ENCODE measurements around the gene PAGE5. TPM values are rescaled to one million over a fixed set of nuclear protein-coding genes. Genes with fewer than 3 reads are reported as not detected.

PAGE5 gene, protein sequence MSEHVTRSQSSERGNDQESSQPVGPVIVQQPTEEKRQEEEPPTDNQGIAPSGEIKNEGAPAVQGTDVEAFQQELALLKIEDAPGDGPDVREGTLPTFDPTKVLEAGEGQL
- 37.9 and 40.5 TPM in 2 replicates for total RNA-seq (2014; rRNA removed; shearing (Covaris generic))

DNA sequence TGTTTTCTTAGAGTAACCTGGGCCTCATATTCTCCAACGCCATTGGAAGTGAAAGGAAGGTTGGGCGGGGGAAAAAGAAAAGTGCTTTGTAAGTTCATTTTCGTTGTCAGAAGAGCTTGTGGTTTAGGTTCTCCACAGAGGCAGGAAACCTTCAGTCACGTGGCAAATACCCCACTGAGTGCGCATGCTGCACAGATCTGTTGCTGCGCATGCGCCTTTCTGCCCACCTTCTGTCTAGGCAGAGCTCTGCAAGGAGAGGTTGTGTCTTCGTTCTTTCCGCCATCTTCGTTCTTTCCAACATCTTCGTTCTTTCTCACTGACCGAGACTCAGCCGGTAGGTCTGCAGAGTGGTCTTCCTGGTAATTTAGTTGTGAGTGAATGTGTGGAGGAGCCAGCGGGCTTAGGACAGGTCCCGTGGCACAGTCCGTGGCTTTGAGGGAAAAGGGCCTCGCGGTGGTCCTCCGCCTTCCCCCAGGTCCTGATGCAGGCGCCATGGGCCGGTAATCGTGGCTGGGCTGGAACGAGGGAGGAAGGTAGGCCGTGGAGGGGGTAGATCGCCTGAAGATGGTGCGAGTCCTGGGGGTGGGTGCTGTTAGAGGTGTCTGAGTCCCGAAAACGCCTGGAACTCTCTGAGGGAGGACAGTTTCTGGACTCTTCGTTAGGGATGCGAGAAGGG lies at the start of gene PAGE5:
Gene PAGE5 (plus strand): TSS at position 228 of the 676 bp plus-strand sequence. CDS start 1,037 bp downstream, outside the sequence.
- DNase-seq (ENCODE audit: low spot score): peak; percentile 15

DNA sequence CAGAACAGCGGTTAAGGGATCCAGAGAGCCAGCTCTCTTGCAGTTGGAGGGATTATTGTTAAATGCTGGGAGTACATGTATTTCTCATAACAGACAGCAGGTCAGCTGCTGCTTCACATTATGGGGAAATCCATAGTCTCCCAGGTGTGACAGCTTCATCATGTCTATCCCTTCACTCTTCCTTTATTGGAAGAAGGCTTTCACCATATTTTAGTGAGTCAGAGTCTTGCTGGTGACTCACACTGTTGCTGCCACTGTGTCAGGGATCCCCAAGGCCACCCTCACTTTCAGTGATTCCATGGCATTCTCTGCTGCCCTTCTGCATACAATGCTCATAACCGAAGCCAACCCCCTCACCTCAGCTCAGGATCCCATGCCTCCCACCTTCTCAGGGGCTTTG lies 32.9 kb upstream of the PAGE5 start:
- DNase-seq (ENCODE audit: low spot score): no peak

DNA sequence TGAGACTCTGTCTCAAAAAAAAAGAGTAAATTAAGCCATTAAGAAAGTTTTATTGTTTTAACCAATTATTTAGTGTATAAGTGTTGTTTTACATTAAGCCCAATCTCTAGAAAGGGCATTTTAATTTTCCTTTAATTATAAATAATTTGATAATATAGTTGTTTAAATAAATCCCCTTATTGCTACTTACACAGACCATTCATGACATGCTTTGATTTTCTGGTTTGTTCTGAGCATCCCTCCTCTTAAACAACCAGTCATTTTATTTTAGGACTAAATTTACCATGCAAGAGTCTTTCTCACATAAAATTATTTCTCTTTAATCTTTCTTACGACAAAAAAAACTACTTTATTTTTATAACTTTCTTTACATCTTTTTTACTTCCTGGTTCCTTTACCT lies 23.5 kb upstream of the PAGE5 start:
- no peak for DNase-seq (ENCODE audit: low spot score)

DNA sequence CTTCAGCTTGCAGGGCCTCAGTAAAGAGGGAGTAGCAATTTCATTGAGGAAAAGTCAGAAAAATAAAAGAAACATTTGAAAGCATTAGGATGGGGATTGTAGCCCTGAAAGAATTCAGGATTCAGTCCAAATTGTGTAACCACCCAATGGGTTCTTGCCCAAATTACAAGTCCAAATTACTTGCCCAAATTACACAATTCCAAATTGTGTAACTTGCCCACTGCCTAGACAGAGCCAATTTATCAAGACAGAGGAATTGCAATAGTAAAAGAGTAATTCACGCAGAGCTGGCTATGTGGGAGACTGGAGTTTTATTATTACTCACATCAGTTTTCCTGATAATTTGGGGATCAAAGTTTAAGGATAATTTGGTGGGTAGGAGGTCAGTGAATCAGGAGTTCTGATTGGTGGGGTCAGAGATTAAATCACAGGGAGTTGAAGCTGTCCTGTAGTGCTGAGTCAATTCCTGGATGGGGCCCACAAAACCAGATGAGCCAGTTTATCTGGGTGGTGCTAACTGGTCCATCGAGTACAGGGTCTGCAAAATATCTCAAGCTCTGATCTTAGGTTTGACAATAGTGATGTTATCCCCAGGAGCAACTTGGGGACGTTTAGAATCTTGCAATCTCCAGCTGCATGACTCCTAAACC lies 18.1 kb upstream of the PAGE5 start:
- no peak for DNase-seq (ENCODE audit: low spot score)

DNA sequence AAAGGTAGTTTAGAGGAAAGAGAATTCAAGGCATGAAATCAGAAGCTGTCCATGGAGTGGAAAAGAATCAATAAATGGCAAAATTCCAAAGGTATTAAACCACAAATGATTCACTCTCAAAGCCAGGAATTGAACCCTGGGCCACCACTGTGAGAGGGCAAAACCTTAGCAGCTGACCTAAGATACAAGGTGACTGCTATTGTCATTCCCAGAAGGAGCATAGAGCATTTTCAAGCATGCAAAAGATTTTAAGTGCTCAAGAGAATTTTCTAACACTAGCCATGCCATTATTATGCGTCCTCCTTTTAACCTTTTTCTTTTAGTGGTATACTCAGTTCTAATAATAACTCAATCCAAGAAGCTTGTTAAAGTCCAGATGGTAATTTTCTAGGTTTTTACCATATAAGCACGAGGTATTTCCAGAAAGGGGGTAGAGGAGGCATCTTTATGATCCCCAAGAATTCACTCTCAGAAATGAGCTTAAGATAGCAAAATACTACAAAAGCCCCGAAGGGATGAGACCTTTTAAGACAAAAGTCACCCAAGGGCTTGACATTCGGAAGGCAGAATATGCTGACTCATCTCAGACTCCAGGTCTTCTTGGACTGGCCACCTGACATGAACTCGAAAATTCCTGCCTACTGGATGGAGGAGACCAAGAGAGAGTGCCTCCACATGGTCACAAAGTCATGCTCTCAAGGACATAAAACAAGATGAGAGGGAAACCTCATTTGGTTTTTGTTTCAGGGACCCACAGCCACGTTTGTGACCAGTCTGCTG lies 13.8 kb upstream of the PAGE5 start:
- DNase-seq (ENCODE audit: low spot score): no peak

DNA sequence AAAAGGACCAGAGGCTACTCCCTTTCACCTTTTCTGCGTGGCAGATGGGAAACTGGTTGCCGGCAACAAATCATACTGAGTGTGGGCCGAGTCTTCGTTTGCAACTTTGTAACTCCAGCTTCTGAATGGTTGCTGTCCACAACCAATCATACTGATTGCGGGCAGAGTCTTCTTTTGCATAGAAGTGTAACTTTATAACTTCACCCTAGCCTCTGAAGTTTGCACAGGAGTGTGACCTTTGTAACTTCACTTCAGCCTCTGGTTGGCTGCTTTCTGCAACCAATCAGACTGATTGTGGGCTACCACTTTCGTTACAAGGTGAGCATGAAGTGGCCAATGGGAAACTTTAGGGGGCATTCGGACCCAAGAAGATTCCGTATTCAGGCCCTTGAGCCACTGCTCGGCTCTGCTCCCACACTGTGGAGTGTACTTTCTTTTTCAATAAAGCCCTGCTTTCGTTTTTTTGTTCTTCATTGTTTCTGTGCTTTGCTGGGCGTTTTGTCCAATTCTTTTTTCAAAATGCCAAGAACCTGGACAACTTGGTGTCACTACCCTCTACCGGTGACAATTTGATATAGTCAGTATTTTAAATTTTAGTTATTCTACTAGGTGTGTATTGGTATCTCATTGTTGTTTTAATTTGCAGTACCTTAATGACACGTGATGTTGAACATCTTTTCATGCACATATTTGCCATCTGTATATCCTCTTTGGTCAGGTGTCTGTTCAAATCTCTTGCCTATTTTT lies 9.0 kb upstream of the PAGE5 start:
- peak; percentile 10 for DNase-seq (ENCODE audit: low spot score)

DNA sequence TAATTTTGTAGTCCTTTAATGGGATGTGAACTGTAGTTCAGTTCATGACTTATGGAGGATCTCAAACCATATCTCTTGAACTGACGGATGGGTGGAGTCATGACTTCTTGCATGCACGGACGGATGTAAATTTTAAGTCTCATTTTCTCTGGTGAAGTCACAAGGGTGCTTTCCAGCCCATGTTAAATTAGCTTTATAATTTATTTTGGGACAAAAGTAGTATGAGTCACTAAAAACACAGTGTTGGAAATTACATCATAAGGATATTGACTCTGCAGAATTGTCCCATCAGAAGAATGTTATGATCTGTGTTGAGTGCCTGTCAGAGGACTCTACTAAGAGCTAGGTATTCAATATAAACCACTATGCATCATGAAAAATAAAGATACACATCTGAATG lies 6.8 kb upstream of the PAGE5 start:
- no peak for DNase-seq (ENCODE audit: low spot score)

DNA sequence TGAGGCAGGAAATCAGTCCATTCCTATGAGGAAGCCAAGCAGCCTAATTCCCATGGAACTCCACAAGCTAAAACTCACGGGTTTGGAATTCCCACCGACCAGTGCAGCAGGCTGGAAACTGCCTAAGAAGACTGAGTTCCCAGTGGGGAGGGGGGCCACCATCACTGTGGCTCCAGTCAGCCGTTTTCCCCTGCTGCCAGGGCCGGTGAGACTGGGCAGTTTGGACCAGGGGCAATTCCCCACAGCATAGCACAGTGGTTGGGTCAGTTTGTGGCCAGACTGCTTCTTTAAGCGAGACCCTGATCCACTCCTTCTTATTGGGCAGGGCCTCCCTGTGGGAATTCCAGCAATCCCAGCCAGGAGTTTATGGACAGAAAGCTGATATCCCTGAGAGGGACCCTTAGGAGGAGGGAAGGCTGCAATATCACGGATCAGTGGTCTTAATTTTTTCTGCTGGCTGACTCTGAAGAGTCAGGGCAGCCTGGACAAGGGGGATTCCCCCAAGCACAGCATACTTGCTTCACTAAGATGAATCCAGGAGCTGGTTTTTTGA lies 20.7 kb downstream of the PAGE5 start:
- DNase-seq (ENCODE audit: low spot score): no peak

DNA sequence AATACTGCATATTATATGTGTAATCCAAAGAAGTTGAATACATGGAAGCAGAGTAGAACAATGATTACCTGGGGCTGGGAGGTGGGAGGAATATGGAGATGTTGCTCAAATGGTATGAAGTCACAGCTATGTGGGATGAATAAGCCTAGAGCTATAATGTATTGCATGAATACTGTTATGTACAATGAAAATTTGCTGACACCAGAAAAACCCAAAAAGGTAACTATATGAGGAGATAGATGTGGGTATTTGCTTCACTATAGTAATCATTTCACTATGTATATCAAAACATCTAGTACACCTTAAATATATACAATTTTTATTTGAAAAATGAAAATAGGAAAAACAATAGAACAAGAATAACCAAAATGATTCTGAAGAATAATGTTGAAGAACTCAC lies 33.4 kb downstream of the PAGE5 start:
- no peak for DNase-seq (ENCODE audit: low spot score)

DNA sequence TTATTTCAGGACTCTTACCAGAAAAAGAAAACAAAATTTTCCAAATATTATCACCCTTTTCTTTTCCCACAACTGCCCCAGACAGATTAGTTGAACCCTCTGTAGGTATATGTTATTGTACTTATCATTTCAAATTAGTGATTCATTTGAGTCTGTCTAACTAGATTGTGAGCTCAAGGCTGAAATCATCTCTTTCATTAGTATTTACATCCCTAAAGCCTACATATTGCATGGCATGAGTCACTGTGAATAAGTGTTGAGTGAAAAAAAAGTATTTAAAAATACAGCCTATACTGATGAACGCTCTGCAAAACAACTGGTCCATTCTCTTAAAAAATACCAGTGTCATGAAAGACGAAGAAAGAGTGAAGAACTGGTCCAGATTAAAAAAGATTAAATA lies 40.7 kb downstream of the PAGE5 start:
- DNase-seq (ENCODE audit: low spot score): no peak

DNA sequence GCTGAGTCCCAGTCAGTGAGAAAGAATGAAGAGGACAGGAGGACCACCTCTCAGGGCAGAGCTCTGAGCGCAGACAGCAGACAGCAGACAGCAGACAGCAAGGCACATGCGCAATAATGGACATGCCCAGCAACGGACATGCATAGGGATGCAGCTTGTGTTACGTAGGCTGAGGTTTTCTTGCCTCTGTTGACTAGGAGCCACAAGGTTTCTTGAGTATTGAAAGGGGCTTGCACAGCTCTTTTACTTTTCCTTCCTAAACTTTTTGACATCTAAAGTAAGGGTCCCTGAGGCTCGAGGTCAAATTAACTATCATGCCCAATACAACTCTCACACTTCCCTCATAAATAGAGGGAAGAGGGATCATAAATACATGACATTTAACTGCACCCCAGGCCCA lies 44.7 kb downstream of the PAGE5 start, which contains the start of gene PAGE3:
Gene PAGE3 (minus strand): TSS at position 101 of the 400 bp plus-strand sequence. CDS start 1,013 bp downstream, outside the sequence.
- DNase-seq (ENCODE audit: low spot score): no peak

Other genes starting within 250 kb of the PAGE5 start
- not detected in 2 replicates for gene PFKFB1, start 226.2 kb upstream of the PAGE5 start, total RNA-seq (2014; rRNA removed; shearing (Covaris generic))
- 20.5 and 30.0 TPM in 2 replicates for gene APEX2, start 220.0 kb upstream of the PAGE5 start, total RNA-seq (2014; rRNA removed; shearing (Covaris generic))
- gene ALAS2, start 189.4 kb upstream of the PAGE5 start, total RNA-seq (2014; rRNA removed; shearing (Covaris generic)): not detected in 2 replicates
- not detected in 2 replicates for gene PAGE2B, start 145.3 kb upstream of the PAGE5 start, total RNA-seq (2014; rRNA removed; shearing (Covaris generic))
- 0.48 TPM in 1 of 2 replicates, not detected in the other for gene PAGE2, start 131.3 kb upstream of the PAGE5 start, total RNA-seq (2014; rRNA removed; shearing (Covaris generic))
- gene PAGE3, start 44.6 kb downstream of the PAGE5 start, total RNA-seq (2014; rRNA removed; shearing (Covaris generic)): not detected in 2 replicates
- 44.3 and 44.5 TPM in 2 replicates for gene MAGEH1, start 231.8 kb downstream of the PAGE5 start, total RNA-seq (2014; rRNA removed; shearing (Covaris generic))

Measured in H4 (cell line).